MCF 10A (cell line): Measurements from ENCODE around the gene DDX23. TPM values are rescaled to one million over a fixed set of nuclear protein-coding genes. Genes with fewer than 3 reads are reported as not detected.

Source experiments
- BruUV-seq: library from RNA; stranded (reverse); fragments of 400-500 nt; replicated peaks from 2 replicates; lab custom pipeline; 2021; lab: Mats Ljungman, UMichigan
- CTCF ChIA-PET: fragments of 300-600 bp; sonication (Branson Sonifier 250); formaldehyde crosslinking; extraction: SDS; loops from one replicate; lab custom pipeline; 2021; ENCODE audit warnings: antibody characterized with exemption, inconsistent platforms; lab: Yijun Ruan, JAX
- POLR2A ChIA-PET: fragments of 300-600, 350-650 bp; sonication (Branson Sonifier 250); formaldehyde crosslinking; extraction: SDS; loops from one replicate; lab custom pipeline; 2020; ENCODE audit warnings: antibody characterized with exemption, inconsistent platforms; lab: Yijun Ruan, JAX
- DNase-seq: peaks from one replicate; pipeline ENCODE4 v3.0.0-alpha.2; 2018; ENCODE audit not compliant: unreplicated experiment
- H3K27ac Mint-ChIP-seq: one replicate; pipeline ENCODE4 v1.8.0; 2022; ENCODE audit warnings: mild to moderate bottlenecking, low read depth, mixed read lengths; ENCODE audit not compliant: unreplicated experiment
- H3K27me3 Mint-ChIP-seq: one replicate; pipeline ENCODE4 v1.8.0; 2022; ENCODE audit warnings: mixed read lengths; ENCODE audit not compliant: insufficient read depth, unreplicated experiment
- H3K36me3 Mint-ChIP-seq: one replicate; pipeline ENCODE4 v1.8.0; 2022; ENCODE audit warnings: mild to moderate bottlenecking, moderate library complexity, mixed read lengths; ENCODE audit not compliant: insufficient read depth, unreplicated experiment
- H3K4me1 Mint-ChIP-seq: one replicate; pipeline ENCODE4 v1.8.0; 2022; ENCODE audit warnings: mixed read lengths; ENCODE audit not compliant: insufficient read depth, unreplicated experiment
- H3K4me3 Mint-ChIP-seq: one replicate; pipeline ENCODE4 v1.8.0; 2022; ENCODE audit warnings: mild to moderate bottlenecking, moderate library complexity, mixed read lengths; ENCODE audit not compliant: unreplicated experiment
- H3K9me3 Mint-ChIP-seq: one replicate; pipeline ENCODE4 v1.8.0; 2022; ENCODE audit warnings: mixed read lengths; ENCODE audit not compliant: unreplicated experiment
- CTCF ChIP-seq: fragments of 200-600 bp; IDR thresholded peaks from one replicate; pipeline ENCODE4 v1.8.0; 2022; ENCODE audit warnings: antibody characterized with exemption, mild to moderate bottlenecking; ENCODE audit not compliant: unreplicated experiment
- intact Hi-C: fragments of 100-400 bp; cut with micrococcal nuclease; formaldehyde crosslinking; loops from 2 replicates; pipeline ENCODE4 v1.14.1; 2022
- total RNA-seq: library from RNA; stranded (reverse); gene quantifications from 2 replicates; pipeline ENCODE4 v1.2.3, GENCODE V29; 2022

DDX23 gene
- total RNA-seq, 1 experiment from 2014 or later = 88.4 TPM

DNA sequence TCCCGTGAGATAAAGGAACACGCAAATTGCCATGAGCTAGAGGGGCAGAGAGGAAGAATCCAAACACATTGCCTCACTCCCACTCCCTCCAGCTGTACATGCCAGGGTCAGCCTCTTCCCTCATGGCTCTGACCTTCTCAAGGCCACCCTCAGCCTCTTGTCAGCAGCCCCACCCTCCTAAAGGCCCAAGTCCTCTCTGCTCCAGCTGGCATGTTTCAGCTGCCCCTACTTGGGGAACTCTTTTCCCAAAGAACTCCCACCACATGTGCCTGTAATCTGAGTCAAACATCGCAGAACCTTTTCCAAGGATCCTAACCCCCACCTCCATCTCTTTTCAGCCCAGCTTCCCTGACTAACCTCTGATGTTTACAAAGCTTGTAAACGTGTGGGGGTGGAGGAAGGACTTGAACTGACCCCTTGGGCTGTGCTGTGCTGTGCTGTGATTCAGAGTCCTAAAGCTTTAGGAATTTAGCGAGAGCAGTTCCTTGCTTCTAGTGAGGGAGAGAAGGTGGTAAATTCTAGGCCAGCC lies 41.0 kb downstream of the DDX23 start:
- POLR2A ChIA-PET = interaction anchor here (1.1 to 1.5 kb wide), 3 partner anchors 39 to 129 kb away, joined by 3 to 7 read pairs (median 3); partner anchors contain the start of genes DDX23 and KANSL2
- intact Hi-C loops = no loop called here

DNA sequence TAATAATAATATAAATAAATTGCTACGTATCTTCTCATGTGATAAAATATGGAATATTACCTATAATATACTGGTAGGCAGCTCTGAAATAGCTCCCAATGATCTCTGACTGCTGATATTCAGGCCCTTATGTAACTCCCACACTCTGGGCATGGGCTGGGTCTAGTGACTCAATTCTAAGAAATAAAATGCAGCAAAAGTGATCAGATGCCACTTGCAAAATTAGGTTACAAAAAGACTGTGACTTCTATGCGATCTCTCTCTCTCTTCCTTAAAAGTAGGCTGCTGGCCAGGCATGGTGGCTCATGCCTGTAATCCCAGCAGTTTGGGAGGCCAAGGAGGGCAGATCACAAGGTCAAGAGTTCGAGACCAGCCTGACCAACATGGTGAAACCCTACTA lies 44.0 kb downstream of the DDX23 start:
- ChIA-PET CTCF (no interaction called here), POLR2A (no interaction called here)
- Mint-ChIP-seq H3K9me3 (no peaks in the 10 kb centered on the region), H3K4me3 (no peak overlapping the region), H3K27ac (no peak overlapping the region), H3K36me3 (no peaks in the 10 kb centered on the region), H3K27me3 (no peaks in the 10 kb centered on the region), H3K4me1 (peaks cover 5% of the 10 kb centered on the region)
- intact Hi-C loops = no loop called here
- no peak for DNase-seq
- BruUV-seq = no TSS peak
- no peak for TF ChIP-seq CTCF

More for the DNA sequence above, 41.0 kb downstream of the DDX23 start:
- H3K4me1 Mint-ChIP-seq = peaks cover 5% of the 10 kb centered on the region
- TF ChIP-seq CTCF = no peak
- peak; percentile 36 for DNase-seq
- H3K27ac Mint-ChIP-seq = peak overlapping the region; percentile 31
- H3K27me3 Mint-ChIP-seq = no peaks in the 10 kb centered on the region
- no peak overlapping the region for H3K4me3 Mint-ChIP-seq
- no peaks in the 10 kb centered on the region for H3K9me3 Mint-ChIP-seq
- H3K36me3 Mint-ChIP-seq = no peaks in the 10 kb centered on the region
- CTCF ChIA-PET = interaction anchor here (0.6 to 1.6 kb wide), 3 partner anchors 16 to 72 kb away, joined by 5 to 6 read pairs (median 5); no protein-coding TSS in a partner anchor
- BruUV-seq = no TSS peak

DNA sequence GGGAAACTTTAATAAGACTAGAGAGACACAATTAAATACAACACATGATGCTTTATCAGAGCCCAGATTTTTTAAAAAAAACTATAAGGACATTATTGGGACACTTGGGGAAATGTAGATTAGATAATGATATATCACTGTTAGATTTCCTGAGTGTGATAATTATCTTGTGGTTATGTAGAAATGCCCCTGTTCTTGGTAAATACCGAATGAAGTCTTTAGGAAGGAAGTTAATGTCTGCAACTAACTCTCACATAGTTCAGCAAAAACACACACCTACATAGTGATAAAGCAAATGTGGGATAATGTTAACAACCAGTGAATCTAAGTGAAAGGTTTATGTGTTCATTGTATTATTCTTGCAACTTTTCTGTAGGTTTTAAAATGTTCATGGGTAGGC lies 48.3 kb downstream of the DDX23 start:
- H3K27me3 Mint-ChIP-seq = no peaks in the 10 kb centered on the region
- BruUV-seq = no TSS peak
- H3K4me1 Mint-ChIP-seq = no peaks in the 10 kb centered on the region
- ChIA-PET CTCF (interaction anchor here (0.6 to 2.6 kb wide), 3 partner anchors 8 to 184 kb away, joined by 4 to 12 read pairs (median 4); no protein-coding TSS in a partner anchor), POLR2A (no interaction called here)
- no peaks in the 10 kb centered on the region for H3K9me3 Mint-ChIP-seq
- TF ChIP-seq CTCF = no peak
- intact Hi-C loops = no loop called here
- H3K27ac Mint-ChIP-seq = no peak overlapping the region
- H3K36me3 Mint-ChIP-seq = no peaks in the 10 kb centered on the region
- H3K4me3 Mint-ChIP-seq = no peak overlapping the region
- DNase-seq = no peak

DNA sequence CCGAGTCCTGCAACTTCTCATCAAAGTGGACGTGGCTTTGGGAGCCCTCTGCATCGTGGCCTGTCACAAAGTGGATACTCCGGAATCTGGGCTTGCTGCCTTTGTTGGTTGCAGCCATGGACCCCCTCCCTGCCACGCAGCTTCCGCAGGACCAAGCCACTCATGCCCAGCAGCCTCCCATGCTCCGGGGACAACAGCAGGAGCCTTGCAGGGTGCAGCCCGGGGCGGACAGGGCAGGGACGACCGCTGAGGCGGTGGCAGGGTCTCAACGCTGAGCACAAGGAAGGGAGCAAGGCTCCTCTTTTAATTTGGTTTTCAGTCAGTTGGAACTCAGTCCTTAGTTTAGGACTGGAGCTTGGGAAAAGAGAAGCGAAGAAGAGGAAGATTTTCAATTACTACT lies 51.0 kb downstream of the DDX23 start:
- POLR2A ChIA-PET = no interaction called here
- Mint-ChIP-seq H3K4me1 (no peaks in the 10 kb centered on the region), H3K9me3 (no peaks in the 10 kb centered on the region), H3K27me3 (no peaks in the 10 kb centered on the region), H3K27ac (no peak overlapping the region), H3K36me3 (no peaks in the 10 kb centered on the region), H3K4me3 (no peak overlapping the region)
- DNase-seq = no peak
- CTCF ChIA-PET = interaction anchor here (2.9 to 11.1 kb wide), 2 partner anchors 13 to 48 kb away, joined by 16 to 241 read pairs; no protein-coding TSS in a partner anchor
- TF ChIP-seq CTCF = no peak
- intact Hi-C loops = no loop called here
- no TSS peak for BruUV-seq
